HK-2 (cell line): ENCODE data around the gene MED1.
"Not testable (repeated sequence)": the region's sequence is repeated elsewhere in the genome, so short reads cannot be mapped to it uniquely, and the experiment has no call there.

ENCODE experiments used
- DNase-seq: peaks from one replicate; pipeline ENCODE4 v3.0.0-alpha.2; 2018; ENCODE audit not compliant: unreplicated experiment

The MED1 gene

DNA sequence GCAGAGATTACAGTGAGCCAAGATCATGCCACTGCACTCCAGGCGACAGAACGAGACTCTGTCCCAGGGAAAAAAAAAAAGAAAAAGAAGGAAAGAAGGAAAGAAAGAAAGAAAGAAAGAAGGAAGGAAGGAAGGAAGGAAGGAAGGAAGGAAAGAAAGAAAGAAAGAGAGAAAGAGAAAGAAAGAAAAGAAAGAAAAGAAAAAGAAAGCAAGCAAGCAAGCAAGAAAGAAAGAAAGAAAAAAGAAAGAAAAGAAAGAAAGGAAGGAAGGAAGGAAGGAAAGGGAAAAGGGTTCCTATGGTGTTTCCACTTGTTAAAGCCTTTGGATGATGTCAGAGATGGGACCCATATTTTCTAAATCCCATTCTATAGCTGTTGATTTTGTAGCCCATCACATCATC is 11.2 kb downstream of the MED1 start:
- DNase-seq: not testable (repeated sequence)

DNA sequence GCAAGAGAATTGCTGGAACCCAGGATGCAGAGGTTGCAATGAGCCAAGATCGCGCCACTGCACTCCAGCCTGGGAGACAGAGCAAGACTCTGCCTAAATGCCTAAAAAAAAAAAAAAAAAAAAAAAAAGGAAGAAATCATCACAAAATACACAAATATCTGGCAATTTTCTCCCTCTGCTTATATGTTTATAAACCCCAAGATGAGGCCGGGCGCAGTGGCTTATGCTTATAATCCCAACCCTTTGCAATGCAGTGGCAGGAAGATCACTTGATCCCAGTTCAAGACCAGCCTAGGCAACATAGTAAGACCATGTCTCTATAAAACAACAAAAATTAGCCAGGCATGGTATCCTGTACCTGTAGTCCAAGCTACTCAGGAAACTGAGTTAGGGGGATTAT is 21.5 kb downstream of the MED1 start:
- no peak for DNase-seq

GRCh38 chr17:39416141-39416540 is 34.9 kb downstream of the MED1 start:
- no peak for DNase-seq

- DNase-seq: no peak
Observed at GRCh38 chr17:39410279-39410678, 40.8 kb downstream of the MED1 start.

- no peak for DNase-seq
Observed at GRCh38 chr17:39408360-39408759, 42.7 kb downstream of the MED1 start.

- no peak for DNase-seq
Observed at GRCh38 chr17:39406951-39407350, 44.1 kb downstream of the MED1 start.

- DNase-seq: no peak
Observed at GRCh38 chr17:39405436-39405835, 45.6 kb downstream of the MED1 start.

- DNase-seq: peak; percentile 20
Observed at GRCh38 chr17:39404542-39405378, 46.3 kb downstream of the MED1 start.

DNA sequence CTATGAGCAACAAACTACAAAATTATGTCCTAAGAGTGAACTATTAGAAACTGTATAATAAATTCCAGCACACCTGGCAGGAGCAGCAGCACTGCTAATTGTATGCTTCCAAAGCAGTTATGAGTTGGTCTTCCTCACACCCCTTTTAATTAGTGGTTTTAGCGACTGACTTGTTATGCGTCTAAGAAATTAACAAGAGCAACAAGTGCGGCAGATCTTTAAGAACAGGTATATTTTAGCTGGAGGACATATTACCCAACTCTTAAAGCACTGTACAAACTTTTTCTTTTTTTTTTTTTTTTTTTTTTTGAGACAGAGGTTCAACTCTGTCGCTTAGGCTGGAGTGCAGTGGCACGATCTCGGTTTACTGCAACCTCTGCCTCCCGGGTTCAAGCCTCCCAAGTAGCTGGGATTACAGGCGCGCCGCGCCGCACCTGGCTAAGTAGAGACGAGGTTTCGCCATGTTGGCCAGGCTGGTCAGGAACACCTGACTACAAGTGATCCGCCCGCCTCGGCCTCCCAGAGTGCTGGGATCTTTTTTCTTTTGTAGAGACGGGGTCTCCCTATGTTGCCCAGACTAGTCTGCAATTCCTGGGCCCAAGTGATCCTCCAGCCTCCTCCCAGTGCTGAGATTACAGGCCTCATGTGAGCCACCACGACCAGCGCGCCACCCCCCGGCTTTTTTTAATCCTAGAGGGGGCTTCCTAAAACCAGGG is 48.0 kb downstream of the MED1 start:
- no peak for DNase-seq

- DNase-seq: peak; percentile 91
Observed at GRCh38 chr17:39402244-39402889, 48.7 kb downstream of the MED1 start.

GRCh38 chr17:39401412-39402243 is 49.4 kb downstream of the MED1 start, which contains the start of gene FBXL20:
FBXL20 (minus strand) TSS chr17:39401626; CDS start chr17:39401402, 224 bp downstream.
- peak; percentile 87 for DNase-seq

DNA sequence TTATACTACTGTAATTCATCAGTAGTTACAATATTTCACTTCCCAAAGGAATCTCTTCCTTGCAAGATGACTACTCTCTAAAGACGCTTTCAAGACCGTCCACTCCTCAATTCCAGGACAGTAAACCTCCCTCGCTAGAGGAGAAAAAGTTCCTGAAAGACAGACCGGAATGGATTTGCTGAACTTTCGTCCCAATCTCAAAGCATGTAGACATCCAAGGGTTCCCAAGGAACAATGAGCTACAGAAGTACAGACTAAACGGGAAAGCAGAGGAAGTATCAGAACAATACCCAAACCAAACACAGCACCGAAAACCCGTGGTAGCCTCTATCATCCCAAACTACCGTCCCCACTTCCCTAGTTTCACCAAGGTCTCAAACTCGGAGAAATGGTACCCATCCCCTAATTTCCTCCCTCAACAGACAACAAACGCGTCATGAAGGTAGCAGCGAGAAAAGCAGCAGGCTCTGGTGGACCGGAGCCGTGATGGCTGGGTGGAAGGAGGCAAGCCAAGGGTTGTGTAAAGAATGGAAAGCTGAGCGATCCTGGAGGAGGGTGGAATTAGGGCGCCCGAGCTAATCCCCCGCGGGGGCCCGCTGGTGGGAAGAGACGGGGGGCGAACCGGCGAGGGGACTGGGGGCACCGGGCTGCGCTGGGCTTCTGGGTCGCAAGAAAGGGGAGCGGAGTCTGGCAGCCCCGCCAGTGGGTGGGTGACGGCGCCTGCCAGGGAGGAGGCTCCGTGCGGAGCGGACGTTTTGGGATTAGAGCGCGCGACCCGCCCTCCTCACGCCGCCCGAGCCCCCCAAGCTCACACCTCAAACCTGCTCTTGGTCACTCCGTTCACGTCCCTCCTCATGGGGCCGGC is 50.3 kb downstream of the MED1 start:
- peak; percentile 33 for DNase-seq

- DNase-seq: no peak
Observed at GRCh38 chr17:39399791-39400190, 51.3 kb downstream of the MED1 start.

GRCh38 chr17:39393736-39394135 is 57.3 kb downstream of the MED1 start:
- DNase-seq: no peak

DNA sequence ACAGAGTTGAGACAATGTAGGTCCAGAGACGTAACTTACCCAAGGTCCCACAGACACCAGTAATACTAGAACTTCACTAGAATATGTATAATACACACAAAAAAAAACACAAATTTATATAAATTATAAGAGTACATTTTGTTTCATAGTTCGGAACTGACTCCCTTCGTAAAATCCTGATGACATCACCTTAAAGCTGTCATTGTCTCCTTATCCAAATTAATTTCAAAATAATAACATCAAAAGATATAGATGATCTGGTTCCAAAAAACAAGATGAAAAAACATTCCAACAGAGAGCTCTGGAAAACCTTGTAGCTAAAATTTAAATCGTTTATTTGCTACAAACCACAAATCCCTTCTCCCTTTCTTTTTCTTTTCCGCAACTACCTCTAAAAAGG is 59.6 kb downstream of the MED1 start:
- DNase-seq: no peak

GRCh38 chr17:39385040-39385439 is 66.0 kb downstream of the MED1 start:
- DNase-seq: no peak

GRCh38 chr17:39380144-39380543 is 70.9 kb downstream of the MED1 start:
- no peak for DNase-seq

GRCh38 chr17:39376434-39376833 is 74.6 kb downstream of the MED1 start:
- DNase-seq: no peak

GRCh38 chr17:39367805-39368204 is 83.3 kb downstream of the MED1 start:
- DNase-seq: not testable (repeated sequence)

DNA sequence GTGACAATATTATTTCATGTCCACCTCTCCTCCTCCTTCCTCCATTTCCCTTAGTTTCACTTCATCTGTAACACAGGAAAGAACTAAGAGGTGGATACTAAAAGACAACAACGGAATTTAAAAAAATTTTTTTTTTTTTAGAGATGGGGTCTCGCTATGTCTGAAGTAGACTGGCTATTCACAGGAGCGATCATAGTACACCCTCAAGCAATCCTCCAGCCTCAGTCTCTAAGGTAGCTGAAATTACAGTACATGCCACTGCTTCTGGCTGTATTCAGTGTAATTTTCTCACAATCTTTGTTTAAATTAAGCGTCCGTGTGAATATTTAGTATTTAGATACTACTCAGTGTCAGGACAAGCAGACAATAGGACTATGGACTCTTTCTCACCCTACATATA is 85.2 kb downstream of the MED1 start:
- no peak for DNase-seq

- no peak for DNase-seq
Observed at GRCh38 chr17:39365242-39365641, 85.8 kb downstream of the MED1 start.
